GM21737 (cell line): ENCODE results near the gene MBNL2.
A peak's percentile ranks its signal among the peaks of the same experiment; 100 is the strongest.

Experiments used
- ATAC-seq: cut with Tn5 transposase; IDR thresholded peaks from one replicate; pipeline ENCODE4 v1.9.1; 2021; ENCODE audit warnings: mild to moderate bottlenecking, moderate library complexity; ENCODE audit not compliant: unreplicated experiment

The MBNL2 gene

GRCh38 chr13:97321616-97322321 is 99.6 kb downstream of the MBNL2 start:
- no peak for ATAC-seq

GRCh38 chr13:97322740-97323342 is 100.7 kb downstream of the MBNL2 start:
- no peak for ATAC-seq

- no peak for ATAC-seq
Measured at GRCh38 chr13:97324115-97324514, 102.0 kb downstream of the MBNL2 start.

GRCh38 chr13:97325738-97326137 is 103.6 kb downstream of the MBNL2 start:
- ATAC-seq = no peak

- ATAC-seq = no peak
Measured at GRCh38 chr13:97327086-97327485, 105.0 kb downstream of the MBNL2 start.

- no peak for ATAC-seq
Measured at GRCh38 chr13:97327506-97328221, 105.5 kb downstream of the MBNL2 start.

GRCh38 chr13:97328222-97328790 is 106.2 kb downstream of the MBNL2 start:
- no peak for ATAC-seq

GRCh38 chr13:97329331-97329730 is 107.2 kb downstream of the MBNL2 start:
- no peak for ATAC-seq

GRCh38 chr13:97330448-97330847 is 108.3 kb downstream of the MBNL2 start:
- no peak for ATAC-seq

- no peak for ATAC-seq
Measured at GRCh38 chr13:97332742-97333141, 110.6 kb downstream of the MBNL2 start.

GRCh38 chr13:97333983-97334382 is 111.8 kb downstream of the MBNL2 start:
- no peak for ATAC-seq

GRCh38 chr13:97334690-97335089 is 112.6 kb downstream of the MBNL2 start:
- no peak for ATAC-seq

- ATAC-seq = no peak
Measured at GRCh38 chr13:97335488-97336134, 113.5 kb downstream of the MBNL2 start.

GRCh38 chr13:97337985-97338499 is 115.9 kb downstream of the MBNL2 start:
- no peak for ATAC-seq

- no peak for ATAC-seq
Measured at GRCh38 chr13:97338571-97338970, 116.4 kb downstream of the MBNL2 start.

- ATAC-seq = no peak
Measured at GRCh38 chr13:97339019-97339987, 117.2 kb downstream of the MBNL2 start.

GRCh38 chr13:97339988-97340749 is 118.0 kb downstream of the MBNL2 start:
- ATAC-seq = peak; percentile 69

- ATAC-seq = no peak
Measured at GRCh38 chr13:97341135-97341534, 119.0 kb downstream of the MBNL2 start.

- ATAC-seq = no peak
Measured at GRCh38 chr13:97342136-97342535, 120.0 kb downstream of the MBNL2 start.
